ENCODE data around the gene LAMB3.
"Not testable (repeated sequence)": the region's sequence is repeated elsewhere in the genome, so short reads cannot be mapped to it uniquely, and the experiment has no call there.

Gene LAMB3

DNA sequence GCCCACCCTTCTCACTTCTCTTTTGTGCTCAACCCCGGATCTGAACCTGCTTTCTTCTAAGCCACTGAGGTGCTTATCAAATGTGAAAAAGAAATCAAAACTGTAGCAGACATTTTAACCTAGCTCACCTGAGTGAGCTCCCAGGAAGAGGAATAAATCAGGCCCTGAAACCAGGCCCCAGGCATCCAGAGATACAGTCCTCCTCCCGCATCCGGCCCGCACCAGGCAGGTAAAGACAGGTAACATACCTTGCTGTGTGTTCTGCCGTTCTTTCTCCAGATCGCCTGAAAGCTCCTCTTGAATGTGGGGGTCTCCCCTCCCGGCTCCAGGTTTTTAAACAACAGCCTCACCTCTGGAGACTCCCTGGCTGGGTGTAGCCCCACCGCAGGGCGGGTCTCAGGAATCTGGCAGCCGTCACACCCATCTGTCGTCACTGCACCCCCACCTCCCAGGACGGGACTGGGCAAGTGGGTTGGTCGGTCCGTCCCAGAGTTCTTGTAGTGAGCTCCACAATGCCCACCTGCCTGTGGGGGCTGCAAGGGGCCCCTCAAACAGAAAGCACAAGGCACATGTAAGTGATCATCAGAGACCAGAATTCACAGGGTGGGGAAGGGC is at the start of gene LAMB3:
TSS of gene LAMB3 (minus strand) at position 305 of the 615 bp plus-strand sequence. CDS start 1,481 bp downstream, outside the sequence.
- no peak for DNase-seq

DNA sequence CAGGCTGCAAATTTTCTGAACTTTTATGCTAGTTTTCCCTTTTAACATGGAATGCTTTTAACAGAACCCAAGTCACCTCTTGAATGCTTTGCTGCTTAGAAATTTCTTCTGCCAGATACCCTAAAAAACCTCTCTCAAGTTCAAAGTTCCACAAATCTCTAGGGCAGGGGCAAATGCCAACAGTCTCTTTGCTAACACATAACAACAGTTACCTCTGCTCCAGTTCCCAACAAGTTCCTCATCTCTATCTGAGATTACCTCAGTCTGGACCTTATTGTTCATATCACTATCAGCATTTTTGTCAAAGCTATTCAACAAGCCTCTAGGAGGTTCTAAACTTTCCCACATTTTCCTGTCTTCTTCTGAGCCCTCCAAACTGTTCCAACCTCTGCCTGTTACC is 48.5 kb upstream of the LAMB3 start:
- DNase-seq: not testable (repeated sequence)

DNA sequence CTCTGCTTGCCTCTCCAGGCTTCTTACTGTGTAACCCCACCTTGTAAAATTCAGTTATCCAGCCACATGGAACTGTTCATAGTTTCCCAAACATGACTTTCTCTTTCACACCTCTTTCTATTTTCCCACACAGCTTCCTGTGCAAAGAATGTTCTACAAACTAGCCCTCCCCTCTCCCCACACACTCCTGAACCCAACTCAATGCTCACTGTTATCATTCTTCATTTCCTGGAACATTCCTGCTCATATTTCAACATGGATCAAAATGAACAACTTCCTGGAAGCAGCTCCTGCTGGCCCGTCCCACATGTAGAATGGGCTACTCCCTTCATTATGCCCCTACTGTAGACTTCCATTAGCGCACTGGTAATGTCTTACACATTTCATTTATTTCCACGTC is 44.9 kb upstream of the LAMB3 start:
- DNase-seq: no peak

- DNase-seq: no peak
Measured at GRCh38 chr1:209696673-209697072, 44.4 kb upstream of the LAMB3 start.

DNA sequence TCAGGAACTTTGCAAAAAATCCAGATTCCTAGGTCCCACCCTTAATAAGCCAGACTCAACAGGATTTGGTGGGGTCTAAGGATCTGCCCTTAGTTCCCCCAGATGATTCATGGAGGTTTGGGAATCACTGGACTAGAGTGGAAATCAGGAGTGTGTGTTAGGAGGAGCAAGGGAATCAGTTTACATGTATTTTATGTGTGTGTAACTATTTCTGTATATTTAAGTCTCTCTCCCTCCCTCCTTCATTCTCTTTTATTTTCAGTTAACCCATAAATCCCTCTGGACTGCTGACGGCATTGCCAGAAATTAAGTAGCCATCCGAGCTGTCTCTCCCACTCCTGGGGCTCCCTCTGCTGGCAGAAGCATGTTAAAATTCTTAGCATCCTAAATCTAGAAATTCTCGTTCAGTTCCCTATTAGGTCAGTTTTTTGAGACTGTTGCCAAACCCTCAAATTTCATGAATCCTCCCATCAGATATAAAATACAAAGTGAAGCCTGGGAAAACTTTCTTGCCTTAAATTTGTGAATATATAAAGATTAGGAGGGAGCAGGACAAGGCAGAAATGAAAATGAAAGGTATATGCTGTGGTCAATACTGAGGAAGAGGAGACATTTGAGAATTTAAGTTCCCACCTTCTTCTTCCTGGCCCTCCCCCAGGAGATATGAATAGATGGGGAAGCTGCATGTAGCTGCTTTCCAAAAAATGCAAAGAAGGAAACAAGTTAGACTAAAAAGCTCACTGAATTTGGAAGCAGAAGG is 40.7 kb upstream of the LAMB3 start:
- DNase-seq: peak; percentile 68 to 69

DNA sequence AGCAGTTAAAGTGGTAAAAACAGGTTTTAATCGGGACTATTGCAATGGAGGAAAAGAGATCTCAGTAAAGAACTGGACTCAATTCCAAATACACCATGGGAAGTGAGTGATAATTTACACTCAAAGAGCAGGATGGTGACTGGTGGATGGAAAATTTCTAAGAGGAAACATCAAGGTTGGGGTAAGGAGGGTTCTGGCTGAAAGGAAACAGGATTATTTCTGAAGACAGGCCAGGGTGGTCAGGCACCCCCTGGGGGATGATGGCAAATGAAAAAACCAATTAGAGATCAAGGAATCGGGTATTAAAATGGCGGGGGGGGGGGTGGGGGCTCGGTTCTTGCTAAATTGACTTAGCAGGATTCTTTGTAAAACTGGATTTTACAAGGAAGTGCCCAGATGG is 40.1 kb upstream of the LAMB3 start:
- DNase-seq: no peak

GRCh38 chr1:209691237-209691636 is 39.0 kb upstream of the LAMB3 start:
- no peak for DNase-seq

- no peak for DNase-seq
Measured at GRCh38 chr1:209689477-209689876, 37.3 kb upstream of the LAMB3 start.

DNA sequence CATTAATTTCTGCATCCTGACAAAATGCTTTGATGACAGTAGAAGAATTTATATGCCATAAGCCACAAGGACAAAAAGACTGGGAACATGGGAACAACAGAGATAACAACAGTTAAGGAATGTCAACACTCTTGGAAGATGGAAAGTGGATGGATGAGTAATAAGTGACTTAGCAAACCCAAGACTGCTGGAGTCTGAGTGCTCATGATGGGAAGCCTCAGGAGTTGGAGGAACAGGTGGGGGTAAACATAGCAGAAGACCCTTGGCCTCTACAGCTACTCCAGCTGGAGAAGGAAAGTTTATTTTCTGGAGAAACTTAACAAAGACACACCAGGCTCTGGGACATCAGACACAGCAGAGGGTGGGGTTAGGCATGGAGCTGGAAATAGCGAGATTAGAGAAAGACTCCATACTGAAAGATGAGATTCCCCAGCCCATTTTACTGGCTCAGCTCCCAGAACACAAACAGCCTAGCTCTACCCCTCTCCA is 36.6 kb upstream of the LAMB3 start:
- DNase-seq: no peak

DNA sequence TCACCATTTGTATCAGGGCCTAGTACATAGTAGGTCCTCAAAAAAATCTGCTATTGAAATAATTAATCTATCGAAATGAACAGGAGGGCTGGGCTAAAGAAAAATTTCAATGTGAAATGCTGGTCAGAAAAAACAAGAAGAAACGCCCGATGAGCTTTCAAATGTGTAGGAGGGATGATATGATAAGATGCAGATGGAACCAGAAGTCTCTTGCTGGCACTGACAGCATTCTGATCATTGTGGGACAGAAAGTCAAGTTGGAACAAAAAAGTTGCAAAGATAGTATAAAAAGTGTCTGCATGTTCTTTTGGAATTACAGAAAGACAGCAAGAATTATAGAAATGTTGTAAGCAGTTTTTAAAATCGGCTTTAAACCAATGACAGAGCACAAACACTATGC is 34.1 kb upstream of the LAMB3 start:
- no peak for DNase-seq

- DNase-seq: no peak
Measured at GRCh38 chr1:209685821-209686220, 33.6 kb upstream of the LAMB3 start.

DNA sequence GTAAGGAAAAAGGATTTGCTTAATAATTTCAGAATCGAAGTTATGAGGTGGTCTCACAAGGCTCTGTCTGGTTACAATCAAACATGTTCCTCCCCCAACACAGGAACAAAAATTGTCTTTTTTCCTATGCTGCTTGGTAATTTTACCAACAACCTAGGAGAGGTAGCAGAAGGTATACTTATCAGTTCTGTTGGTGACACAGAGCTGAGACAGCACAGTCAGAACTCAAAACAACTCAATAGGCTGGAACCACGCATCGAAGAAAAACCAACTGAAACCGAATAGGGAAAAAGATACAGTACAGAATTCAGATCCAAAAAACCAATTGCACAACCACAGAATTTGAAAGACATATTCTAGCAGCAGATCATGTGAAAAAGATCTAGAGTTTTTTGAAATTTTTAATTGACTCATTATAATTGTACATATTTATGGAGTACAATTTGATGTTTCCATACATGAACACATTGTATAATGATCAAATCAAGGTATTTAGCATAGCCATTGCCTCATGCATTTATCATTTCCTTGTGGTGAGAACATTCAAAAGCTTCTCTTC is 26.8 kb upstream of the LAMB3 start:
- no peak for DNase-seq

DNA sequence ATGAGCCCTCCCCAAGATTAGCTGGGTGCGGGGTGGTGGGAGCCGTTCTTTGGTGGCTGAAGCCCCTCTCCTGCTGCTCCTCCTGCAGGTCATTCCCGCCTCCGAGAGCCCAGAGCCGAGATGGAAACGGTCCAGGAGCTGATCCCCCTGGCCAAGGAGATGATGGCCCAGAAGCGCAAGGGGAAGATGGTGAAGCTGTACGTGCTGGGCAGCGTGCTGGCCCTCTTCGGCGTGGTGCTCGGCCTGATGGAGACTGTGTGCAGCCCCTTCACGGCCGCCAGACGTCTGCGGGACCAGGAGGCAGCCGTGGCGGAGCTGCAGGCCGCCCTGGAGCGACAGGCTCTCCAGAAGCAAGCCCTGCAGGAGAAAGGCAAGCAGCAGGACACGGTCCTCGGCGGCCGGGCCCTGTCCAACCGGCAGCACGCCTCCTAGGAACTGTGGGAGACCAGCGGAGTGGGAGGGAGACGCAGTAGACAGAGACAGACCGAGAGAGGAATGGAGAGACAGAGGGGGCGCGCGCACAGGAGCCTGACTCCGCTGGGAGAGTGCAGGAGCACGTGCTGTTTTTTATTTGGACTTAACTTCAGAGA is 23.4 kb upstream of the LAMB3 start:
- DNase-seq: no peak

GRCh38 chr1:209674957-209675564 is 22.8 kb upstream of the LAMB3 start, which contains the start of gene G0S2:
TSS of gene G0S2 (plus strand) at chr1:209675412. CDS start at chr1:209675685, 273 bp downstream.
- DNase-seq: peak in 1 of 2 experiments; percentile 25

GRCh38 chr1:209673631-209674417 is 21.6 kb upstream of the LAMB3 start:
- no peak for DNase-seq

GRCh38 chr1:209672705-209673630 is 20.7 kb upstream of the LAMB3 start:
- no peak for DNase-seq

- no peak for DNase-seq
Measured at GRCh38 chr1:209670441-209671082, 18.3 kb upstream of the LAMB3 start.

DNA sequence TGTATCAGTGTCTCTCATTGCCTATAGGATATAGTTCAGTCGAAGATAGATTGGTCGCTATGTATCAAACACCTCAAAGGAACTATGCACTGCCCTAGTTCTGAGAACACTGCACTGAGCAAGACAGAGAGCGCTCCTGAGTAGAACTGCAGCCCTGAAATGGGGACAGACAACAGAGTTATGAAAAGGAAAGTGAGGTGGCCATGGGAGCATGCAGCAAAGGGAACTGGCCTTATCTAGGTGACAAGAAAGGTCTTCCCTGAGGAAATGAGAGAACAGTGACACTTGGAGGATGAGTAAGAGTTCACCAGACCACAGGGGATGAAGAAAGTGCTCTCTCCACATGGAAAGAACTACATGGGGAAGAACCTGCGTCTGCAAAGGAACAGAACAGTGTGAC is 15.5 kb upstream of the LAMB3 start:
- DNase-seq: no peak

DNA sequence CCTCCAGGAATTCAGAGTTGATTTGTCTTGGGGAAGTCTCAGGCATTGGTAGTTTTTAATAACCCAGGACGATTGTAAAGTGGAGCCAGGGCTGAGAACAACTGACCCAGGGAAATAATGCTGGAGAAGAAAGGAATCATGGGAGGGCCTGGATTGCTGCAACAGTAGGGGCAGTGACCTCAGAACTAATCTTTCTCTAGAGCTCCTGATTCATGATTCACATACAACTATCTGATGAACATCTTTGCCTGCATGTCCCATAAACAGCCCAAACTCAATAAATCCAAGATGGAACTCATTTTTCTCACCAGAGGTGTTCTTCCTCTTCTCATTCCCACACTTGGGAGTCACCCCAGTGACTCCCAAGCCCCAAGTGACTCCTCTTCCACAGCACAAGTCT is 14.9 kb upstream of the LAMB3 start:
- DNase-seq: no peak

- DNase-seq: no peak
Measured at GRCh38 chr1:209662879-209663327, 10.7 kb upstream of the LAMB3 start.

DNA sequence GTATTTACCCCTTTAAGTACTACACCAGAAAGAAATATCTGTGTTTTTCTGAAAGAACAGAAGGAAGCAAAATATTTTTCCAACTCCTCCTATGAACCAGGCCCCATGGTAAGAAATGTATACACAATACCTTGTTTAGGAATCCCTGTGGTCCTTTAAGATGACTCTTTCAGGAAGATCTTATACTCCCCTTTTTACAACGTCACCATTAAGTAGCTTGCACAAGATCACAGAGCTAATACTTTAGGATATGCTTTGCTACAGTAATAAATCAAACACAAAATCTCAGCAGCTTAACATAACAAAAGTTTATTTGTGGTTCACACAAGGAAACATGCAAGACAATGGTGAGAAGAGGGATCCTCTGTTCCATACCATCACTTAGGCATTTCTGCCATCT is 8.8 kb upstream of the LAMB3 start:
- no peak for DNase-seq

Data from activated CD4-positive, alpha-beta T cell treated with anti-CD3 and anti-CD28 coated beads, Interleukin-2, amount 50 U/mL, for 4 hours (primary cell).